Activated CD4-positive, alpha-beta T cell treated with anti-CD3 and anti-CD28 coated beads, Interleukin-10, Interleukin-2, amounts not matched to agents 100 ng/mL and 50 ng/mL, durations not matched to agents 16 hours and 8 hours (primary cell): ENCODE data around the gene ABTB1.

ENCODE experiments used
- DNase-seq: peaks from one replicate; pipeline ENCODE4 v3.0.0-alpha.2; 2020

Gene ABTB1

DNA sequence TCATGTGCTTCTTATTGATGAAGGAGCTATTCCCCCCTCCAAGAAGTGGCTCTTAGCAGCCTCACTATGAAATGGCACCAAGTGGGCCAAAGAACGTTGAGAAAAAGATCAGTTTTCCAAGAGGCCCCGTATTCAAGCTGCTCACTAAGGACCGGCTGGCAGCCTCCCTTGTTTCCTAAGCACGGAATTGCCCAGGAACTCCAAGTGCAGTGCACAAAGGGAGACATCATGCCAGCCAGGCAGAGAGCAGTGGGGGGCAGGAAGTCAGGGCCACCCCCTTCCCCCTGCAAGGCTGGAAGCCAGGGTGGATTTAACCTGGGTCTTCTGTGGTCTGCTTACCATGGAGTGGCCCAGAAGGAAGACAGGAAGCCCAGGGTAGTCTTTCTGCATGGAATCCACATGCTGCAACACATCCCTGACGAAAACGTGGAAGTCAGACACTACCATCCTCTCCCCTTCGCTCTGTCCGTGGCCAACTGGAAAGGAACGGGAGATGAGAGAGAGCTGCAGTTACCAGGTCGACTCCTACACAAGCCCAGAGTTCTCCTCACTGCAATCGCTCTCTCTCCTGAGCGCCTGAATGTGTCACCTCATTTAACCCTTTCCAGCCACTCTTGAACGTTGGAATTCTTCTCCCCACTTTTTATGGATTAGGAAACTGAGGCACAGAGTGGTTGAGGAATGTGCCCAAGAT lies 49.5 kb downstream of the ABTB1 start:
- DNase-seq = no peak

DNA sequence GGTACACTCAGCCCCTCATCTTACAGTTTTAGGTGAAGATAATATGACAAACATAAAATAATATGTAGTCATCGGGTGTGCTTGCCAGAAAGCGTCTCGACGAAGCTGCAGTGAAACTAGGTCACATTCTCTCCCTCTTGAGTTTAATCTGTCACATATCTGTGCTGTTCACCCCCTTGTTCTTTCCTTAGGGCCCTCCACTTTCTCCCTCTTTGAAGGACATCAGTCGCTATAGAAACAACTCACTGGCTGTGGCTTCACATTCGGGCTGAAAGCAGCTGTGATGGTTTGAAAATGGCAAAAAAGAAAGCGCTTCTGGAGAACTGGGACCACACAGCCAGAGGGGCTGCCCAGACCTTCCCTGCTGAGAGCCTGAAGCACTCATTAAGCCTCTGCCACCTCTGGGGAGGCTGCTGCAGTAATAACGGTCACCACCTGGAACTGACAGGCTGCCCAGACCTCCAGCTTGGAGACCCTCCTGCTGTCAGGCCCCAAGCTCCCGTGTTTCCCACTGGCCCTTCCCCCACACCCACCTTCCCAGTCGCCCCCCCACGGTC lies 50.3 kb downstream of the ABTB1 start:
- no peak for DNase-seq

DNA sequence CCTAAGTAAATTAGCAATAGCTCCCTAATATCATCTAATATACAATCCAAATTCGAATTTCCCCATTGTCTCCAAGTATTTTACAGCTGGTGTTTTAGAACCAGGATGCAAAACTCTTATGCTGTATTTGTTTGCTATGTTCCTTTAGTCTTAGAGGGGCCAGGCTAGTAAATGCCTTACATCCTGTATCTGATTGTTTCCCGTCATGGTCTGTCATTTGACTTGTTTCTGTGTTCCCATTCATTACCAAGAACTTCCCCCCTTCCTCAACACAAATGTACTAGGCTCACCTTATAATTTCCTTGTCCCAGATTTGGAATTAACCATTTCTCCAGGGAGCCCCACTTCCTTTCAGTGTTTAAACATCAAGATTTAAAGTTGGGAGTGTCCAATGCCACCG lies 54.1 kb downstream of the ABTB1 start:
- DNase-seq = no peak

DNA sequence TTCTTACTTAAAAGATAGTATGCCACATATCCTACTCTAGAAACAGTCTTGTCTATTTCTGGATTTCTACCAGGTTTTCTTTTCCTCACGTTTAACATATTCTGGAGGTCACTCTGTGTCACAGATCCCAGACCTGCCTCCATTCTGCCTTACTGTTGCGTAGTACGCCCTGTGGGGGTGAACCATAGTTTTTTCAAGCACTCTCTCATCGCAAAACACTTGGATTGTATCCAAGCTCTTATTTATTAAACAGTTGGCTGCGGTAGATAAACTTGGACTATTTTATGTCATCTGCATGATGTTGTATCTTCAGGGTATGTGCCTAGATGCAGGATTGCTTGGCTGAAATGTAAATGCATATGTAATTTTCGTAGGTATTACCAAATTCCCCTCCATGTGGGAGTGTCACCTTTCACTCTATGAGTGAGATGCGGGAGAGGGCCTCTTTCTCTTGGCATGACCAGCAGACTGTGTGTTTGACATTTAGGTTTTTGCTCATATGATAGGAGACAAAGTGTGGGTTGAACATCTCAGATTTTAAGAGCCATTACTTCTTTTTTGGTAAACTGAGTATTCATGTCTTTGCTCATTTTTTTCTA lies 55.8 kb downstream of the ABTB1 start:
- DNase-seq = no peak

DNA sequence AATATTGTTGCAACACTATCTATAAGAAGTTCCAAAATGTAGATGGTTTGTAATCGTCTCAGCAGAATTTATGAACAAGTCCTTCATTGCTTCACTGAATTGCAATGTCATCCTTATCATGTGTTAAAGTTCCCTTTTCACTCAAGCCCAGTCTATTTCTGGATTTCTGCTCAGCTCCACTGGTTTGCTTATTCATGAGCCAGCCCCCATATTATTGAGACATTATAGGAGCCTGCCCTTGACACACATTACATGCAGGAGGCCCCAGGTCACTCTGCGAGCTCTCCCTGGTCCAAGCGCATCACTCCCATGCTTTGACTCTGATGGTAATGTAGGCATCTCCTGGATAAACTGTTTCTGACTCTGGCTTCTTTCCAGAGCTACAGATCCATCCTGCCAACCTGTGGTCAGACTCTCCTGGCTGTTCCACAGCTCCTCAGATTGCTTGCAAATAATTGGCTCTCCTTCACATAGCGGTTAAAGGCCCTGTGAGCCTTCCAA lies 56.9 kb downstream of the ABTB1 start:
- no peak for DNase-seq

DNA sequence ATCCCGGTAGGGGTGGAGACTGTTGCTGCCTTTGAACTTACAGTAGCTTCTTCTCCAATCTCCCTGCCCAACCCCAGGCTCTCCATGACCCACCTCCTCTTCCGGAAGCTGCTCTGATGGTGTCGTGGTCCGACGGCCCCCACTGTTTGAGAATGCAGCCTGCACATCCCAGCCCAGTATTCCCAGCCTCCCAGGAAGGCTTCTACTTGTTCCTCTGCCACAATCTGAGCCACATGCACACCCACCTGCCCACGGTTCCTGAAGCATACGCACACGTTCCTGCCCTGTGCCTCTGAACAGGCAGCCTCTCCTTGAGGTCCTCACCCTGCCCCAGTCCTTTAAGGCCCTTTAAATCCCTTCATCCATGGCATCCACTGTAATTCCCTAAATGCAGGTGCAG lies 57.4 kb downstream of the ABTB1 start:
- no peak for DNase-seq
